ENCODE results near the gene TMEM178A. TPM values are rescaled to one million over a fixed set of nuclear protein-coding genes. Genes with fewer than 3 reads are reported as not detected.
A peak's percentile ranks its signal among the peaks of the same experiment; 100 is the strongest.

The TMEM178A gene
- total and polyA plus RNA-seq, 2 of the 8 experiments (the other 6 are each of a cell fraction or from before 2014, with no cell fraction given) = 11.2 to 14.9 TPM

DNA sequence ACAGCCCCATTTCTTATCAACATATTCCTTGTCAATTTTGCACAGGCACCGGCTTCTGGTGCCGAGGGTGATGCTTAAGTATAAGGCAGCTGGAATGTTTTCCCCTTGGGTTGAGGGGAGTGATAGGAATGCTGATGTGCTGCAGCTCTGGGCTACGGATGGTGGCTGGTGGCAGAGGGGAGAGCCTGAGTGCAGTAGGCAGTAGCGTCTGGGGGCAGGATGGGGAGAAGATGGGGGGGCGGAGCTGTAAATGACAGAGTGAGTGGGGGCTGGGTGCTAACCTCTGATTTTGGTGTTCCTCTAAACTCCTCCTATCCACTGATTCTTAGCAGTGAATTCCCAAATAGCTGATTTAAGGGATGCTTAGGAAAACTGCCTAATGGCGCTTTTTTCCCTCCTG lies 20.7 kb downstream of the TMEM178A start:
- no peak for FAIRE-seq
- H3K56ac ChIP-seq (replicated peaks; ENCODE audit: insufficient read length, low read depth, low read length) = no peak overlapping the region
- TF ChIP-seq TEAD4 (IDR thresholded peaks at IDR 0.05; ENCODE audit: low read depth, low read length) (0 out of 2 replicates have a peak, but pooled peaks have one; percentile 43), EZH2 (IDR thresholded peaks at IDR 0.05; ENCODE audit: low read depth, low read length, severe bottlenecking) (no peak), BACH1 (IDR thresholded peaks at IDR 0.05; ENCODE audit: low read length) (no peak)
- H4K20me1 ChIP-seq (replicated peaks in 1 of 2; ENCODE audit: control insufficient read depth in 1 of 2, insufficient read depth in 2 of 2, low read length in 2 of 2) = no peaks in the 10 kb centered on the region
- ChIA-PET CTCF (ENCODE audit: partially characterized antibody) (interaction anchor here (1.5 to 1.8 kb wide), 2 partner anchors 13 to 93 kb away, joined by 4 read pairs; no protein-coding TSS in a partner anchor), POLR2A (ENCODE audit: partially characterized antibody) (interaction anchor here (0.6 to 0.8 kb wide), 2 partner anchors 8 to 93 kb away, joined by 3 to 5 read pairs; no protein-coding TSS in a partner anchor)
- H3K4me1 ChIP-seq (replicated peaks in 1 of 4; ENCODE audit: control insufficient read depth in 3 of 4, insufficient read depth in 4 of 4, low read length in 3 of 4) = peaks cover 0 to 6% (median 0%) of the 10 kb centered on the region in 4 experiments; a peak in 2 of 7 replicates
- H2BK12ac ChIP-seq (ENCODE audit: low read depth, low read length) = no peak overlapping the region
- no peak overlapping the region for H4K5ac ChIP-seq (ENCODE audit: insufficient read length, low read depth, low read length)
- no peak overlapping the region for H3K4me2 ChIP-seq (ENCODE audit: insufficient read depth in 1 of 2, low read depth in 2 of 2, low read length in 2 of 2)
- no peaks in the 10 kb centered on the region for H3K23me2 ChIP-seq (ENCODE audit: low read depth, low read length)
- no peak overlapping the region for H3K27ac ChIP-seq (ENCODE audit: low read depth, low read length)
- no peaks in the 10 kb centered on the region for H3K9me3 ChIP-seq (ENCODE audit: insufficient read depth in 2 of 2, low read depth in 1 of 2, low read length in 1 of 2)
- no peak overlapping the region for H3K14ac ChIP-seq (ENCODE audit: insufficient read length)
- no peaks in the 10 kb centered on the region for H3K27me3 ChIP-seq (replicated peaks in 1 of 4; ENCODE audit: control insufficient read depth in 3 of 4, extremely low read depth in 1 of 4, insufficient read depth in 3 of 4, low read length in 3 of 4)
- H2BK20ac ChIP-seq (ENCODE audit: low read length) = no peak overlapping the region
- no peak overlapping the region for H4K8ac ChIP-seq (ENCODE audit: extremely low read depth, insufficient read depth, low read length)
- H3K18ac ChIP-seq (ENCODE audit: extremely low read depth, low read length) = no peak overlapping the region
- no peak for DNase-seq (ENCODE audit: low read depth in 1 of 2, low spot score in 2 of 2)
- H3K79me1 ChIP-seq (ENCODE audit: low read depth, low read length) = no peaks in the 10 kb centered on the region
- H2BK120ac ChIP-seq (replicated peaks; ENCODE audit: low read depth, low read length) = no peak overlapping the region
- no peak overlapping the region for H3K4me3 ChIP-seq (ENCODE audit: extremely low read depth in 1 of 4, insufficient read depth in 2 of 4, low read depth in 3 of 4, low read length in 4 of 4)
- H2AK5ac ChIP-seq (ENCODE audit: low read depth, low read length) = no peak overlapping the region
- H2AFZ ChIP-seq (ENCODE audit: low read length) = no peak overlapping the region
- H3K36me3 ChIP-seq (ENCODE audit: control insufficient read depth in 2 of 4, insufficient read depth in 4 of 4, low read length in 3 of 4) = no peaks in the 10 kb centered on the region
- no peak overlapping the region for H4K91ac ChIP-seq (replicated peaks; ENCODE audit: insufficient read length, low read length)
- no peak overlapping the region for H2BK15ac ChIP-seq (ENCODE audit: low read length)
- WGBS, 2 experiments (ENCODE audit: extremely low coverage in 1 of 2, insufficient coverage in 1 of 2, insufficient read length in 1 of 2, insufficient replicate concordance in 2 of 2, low coverage in 1 of 2, low lambda C conversion rate in 2 of 2, missing lambda C conversion rate in 1 of 2) = 75% methylated on average over 5 of the region's 6 CpGs; no CpG with 5 or more reads in 1 of the 2 experiments
- H3K4ac ChIP-seq (replicated peaks; ENCODE audit: insufficient read length, low read depth, low read length) = no peak overlapping the region
- no peak overlapping the region for H3K9ac ChIP-seq (replicated peaks in 1 of 4; ENCODE audit: extremely low read depth in 1 of 4, low read depth in 3 of 4, low read length in 3 of 4)
- H3K23ac ChIP-seq (ENCODE audit: insufficient read length) = no peak overlapping the region
- H3K79me2 ChIP-seq (ENCODE audit: control insufficient read depth in 1 of 2, insufficient read depth in 2 of 2, low read length in 2 of 2) = no peaks in the 10 kb centered on the region
- H2BK5ac ChIP-seq (ENCODE audit: low read depth, low read length) = no peak overlapping the region

All from H1 (cell line).